ENCODE data around the gene EML4. TPM values are rescaled to one million over a fixed set of nuclear protein-coding genes. Genes with fewer than 3 reads are reported as not detected.

EML4 gene
- total RNA-seq, 1 experiment from 2014 or later, result 74.8 TPM

GRCh38 chr2:42135381-42136312 lies 33.5 kb upstream of the EML4 start:
- H4K20me1 ChIP-seq (ENCODE audit: insufficient read depth, low read depth, low read length), result no peaks in the 10 kb centered on the region
- H3K9ac ChIP-seq (ENCODE audit: low read length), result no peak overlapping the region
- peaks cover 37% of the 10 kb centered on the region for H3K4me1 ChIP-seq (ENCODE audit: low read length)
- no peak overlapping the region for H3K4me3 ChIP-seq (ENCODE audit: low read length)
- H3K27ac ChIP-seq (ENCODE audit: low read length), result no peak overlapping the region
- no peak overlapping the region for H3K4me2 ChIP-seq (ENCODE audit: low read depth, low read length, poor library complexity, severe bottlenecking)
- H2AFZ ChIP-seq (ENCODE audit: low read length), result no peak overlapping the region
- H3K9me3 ChIP-seq (ENCODE audit: low read length), result no peaks in the 10 kb centered on the region
- no peaks in the 10 kb centered on the region for H3K27me3 ChIP-seq (ENCODE audit: low read length)
- no peak for DNase-seq
- H3K79me2 ChIP-seq (ENCODE audit: low read length), result no peaks in the 10 kb centered on the region
- no peaks in the 10 kb centered on the region for H3K36me3 ChIP-seq (ENCODE audit: insufficient read depth, low read length)
- H3K9me2 ChIP-seq (replicated peaks; ENCODE audit: insufficient read depth, low read length), result no peaks in the 10 kb centered on the region

GRCh38 chr2:42136782-42137124 lies 32.4 kb upstream of the EML4 start:
- no peaks in the 10 kb centered on the region for H4K20me1 ChIP-seq (ENCODE audit: insufficient read depth, low read depth, low read length)
- no peaks in the 10 kb centered on the region for H3K27me3 ChIP-seq (ENCODE audit: low read length)
- H3K9me2 ChIP-seq (replicated peaks; ENCODE audit: insufficient read depth, low read length), result no peaks in the 10 kb centered on the region
- H3K4me3 ChIP-seq (ENCODE audit: low read length), result no peak overlapping the region
- no peak overlapping the region for H3K27ac ChIP-seq (ENCODE audit: low read length)
- no peak overlapping the region for H3K9ac ChIP-seq (ENCODE audit: low read length)
- peaks cover 34% of the 10 kb centered on the region for H3K4me1 ChIP-seq (ENCODE audit: low read length)
- no peaks in the 10 kb centered on the region for H3K79me2 ChIP-seq (ENCODE audit: low read length)
- H3K9me3 ChIP-seq (ENCODE audit: low read length), result no peaks in the 10 kb centered on the region
- H3K36me3 ChIP-seq (ENCODE audit: insufficient read depth, low read length), result no peaks in the 10 kb centered on the region
- H2AFZ ChIP-seq (ENCODE audit: low read length), result no peak overlapping the region
- DNase-seq, result no peak
- no peak overlapping the region for H3K4me2 ChIP-seq (ENCODE audit: low read depth, low read length, poor library complexity, severe bottlenecking)

GRCh38 chr2:42137125-42137841 lies 31.9 kb upstream of the EML4 start:
- H3K27me3 ChIP-seq (ENCODE audit: low read length), result no peaks in the 10 kb centered on the region
- H3K9me3 ChIP-seq (ENCODE audit: low read length), result no peaks in the 10 kb centered on the region
- H3K4me1 ChIP-seq (ENCODE audit: low read length), result peaks cover 34% of the 10 kb centered on the region
- H3K79me2 ChIP-seq (ENCODE audit: low read length), result no peaks in the 10 kb centered on the region
- H3K27ac ChIP-seq (ENCODE audit: low read length), result no peak overlapping the region
- H3K4me3 ChIP-seq (ENCODE audit: low read length), result no peak overlapping the region
- no peaks in the 10 kb centered on the region for H3K36me3 ChIP-seq (ENCODE audit: insufficient read depth, low read length)
- no peak overlapping the region for H3K9ac ChIP-seq (ENCODE audit: low read length)
- no peak overlapping the region for H2AFZ ChIP-seq (ENCODE audit: low read length)
- H4K20me1 ChIP-seq (ENCODE audit: insufficient read depth, low read depth, low read length), result no peaks in the 10 kb centered on the region
- DNase-seq, result no peak
- H3K9me2 ChIP-seq (replicated peaks; ENCODE audit: insufficient read depth, low read length), result no peaks in the 10 kb centered on the region
- no peak overlapping the region for H3K4me2 ChIP-seq (ENCODE audit: low read depth, low read length, poor library complexity, severe bottlenecking)

DNA sequence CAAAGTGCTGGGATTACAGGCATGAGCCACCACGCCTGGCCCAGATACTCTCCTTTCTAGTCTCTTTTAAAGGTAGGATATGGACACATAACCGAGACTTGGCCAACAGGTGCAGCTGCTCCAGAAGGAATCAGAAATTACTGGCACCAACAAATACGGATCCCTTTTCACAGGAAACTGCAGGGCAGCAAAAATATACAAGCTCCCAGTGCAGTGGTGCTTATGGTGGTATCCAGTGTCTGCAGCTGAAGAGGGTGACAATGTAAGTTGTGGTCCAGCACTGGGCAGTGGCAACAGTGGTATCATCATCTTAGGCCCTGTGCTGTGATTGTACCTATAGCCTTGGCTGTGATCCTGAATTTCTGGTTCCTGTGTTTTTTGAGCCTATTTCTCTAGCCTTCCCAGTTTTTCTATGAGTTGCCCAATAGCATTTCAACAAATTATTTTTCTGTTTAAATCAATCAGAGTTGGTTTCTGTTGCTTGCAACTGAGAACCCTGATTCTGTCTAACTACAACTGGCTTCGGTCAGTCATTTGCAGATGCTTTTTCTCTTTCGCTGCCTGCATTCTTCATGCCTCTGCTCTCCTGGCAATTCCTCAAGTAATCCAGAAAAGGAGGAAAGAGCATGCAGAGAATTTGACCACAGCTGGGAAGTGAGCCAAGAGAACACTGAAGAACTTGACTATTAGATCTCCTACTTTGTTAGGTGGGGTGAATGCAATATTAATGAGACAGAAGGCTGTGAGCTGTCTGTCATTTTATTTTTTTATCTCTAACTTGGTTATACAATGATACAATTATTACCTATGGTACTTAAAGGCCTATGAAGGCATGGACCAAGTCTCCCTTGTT lies 30.8 kb upstream of the EML4 start:
- Histone ChIP-seq H3K9ac (ENCODE audit: low read length) (no peak overlapping the region), H3K9me2 (replicated peaks; ENCODE audit: insufficient read depth, low read length) (no peaks in the 10 kb centered on the region), H2AFZ (ENCODE audit: low read length) (no peak overlapping the region), H3K27me3 (ENCODE audit: low read length) (no peaks in the 10 kb centered on the region), H3K36me3 (ENCODE audit: insufficient read depth, low read length) (no peaks in the 10 kb centered on the region), H3K9me3 (ENCODE audit: low read length) (no peaks in the 10 kb centered on the region), H4K20me1 (ENCODE audit: insufficient read depth, low read depth, low read length) (no peaks in the 10 kb centered on the region), H3K79me2 (ENCODE audit: low read length) (no peaks in the 10 kb centered on the region), H3K4me1 (ENCODE audit: low read length) (peaks cover 32% of the 10 kb centered on the region), H3K4me3 (ENCODE audit: low read length) (no peak overlapping the region), H3K4me2 (ENCODE audit: low read depth, low read length, poor library complexity, severe bottlenecking) (no peak overlapping the region), H3K27ac (ENCODE audit: low read length) (no peak overlapping the region)
- no peak for DNase-seq

DNA sequence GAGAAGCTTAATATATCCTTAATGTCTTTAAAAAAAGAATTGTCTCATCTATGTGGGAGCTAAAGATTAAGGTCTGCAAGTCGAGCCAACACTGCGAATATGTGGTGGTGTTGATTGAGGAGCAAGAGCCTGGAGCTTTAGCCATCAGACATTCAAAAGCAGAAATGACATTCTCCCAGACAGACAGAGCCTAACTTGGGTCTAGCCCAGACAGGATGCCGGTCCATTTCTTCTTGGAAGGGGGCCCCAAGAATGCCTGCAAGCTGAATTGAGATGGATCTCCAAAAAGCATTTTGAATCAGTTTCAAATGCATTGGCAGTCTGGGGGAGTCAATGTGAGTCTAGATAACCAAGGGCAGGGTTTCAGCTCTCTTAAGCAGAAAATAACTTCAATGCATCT lies 30.1 kb upstream of the EML4 start:
- no peak overlapping the region for H2AFZ ChIP-seq (ENCODE audit: low read length)
- H3K4me2 ChIP-seq (ENCODE audit: low read depth, low read length, poor library complexity, severe bottlenecking), result no peak overlapping the region
- no peaks in the 10 kb centered on the region for H4K20me1 ChIP-seq (ENCODE audit: insufficient read depth, low read depth, low read length)
- peaks cover 29% of the 10 kb centered on the region for H3K4me1 ChIP-seq (ENCODE audit: low read length)
- no peak overlapping the region for H3K9ac ChIP-seq (ENCODE audit: low read length)
- H3K9me3 ChIP-seq (ENCODE audit: low read length), result no peaks in the 10 kb centered on the region
- DNase-seq, result no peak
- no peaks in the 10 kb centered on the region for H3K79me2 ChIP-seq (ENCODE audit: low read length)
- H3K36me3 ChIP-seq (ENCODE audit: insufficient read depth, low read length), result no peaks in the 10 kb centered on the region
- no peak overlapping the region for H3K27ac ChIP-seq (ENCODE audit: low read length)
- H3K9me2 ChIP-seq (replicated peaks; ENCODE audit: insufficient read depth, low read length), result no peaks in the 10 kb centered on the region
- H3K4me3 ChIP-seq (ENCODE audit: low read length), result no peak overlapping the region
- no peaks in the 10 kb centered on the region for H3K27me3 ChIP-seq (ENCODE audit: low read length)

- Histone ChIP-seq H3K4me3 (ENCODE audit: low read length) (no peak overlapping the region), H3K4me2 (ENCODE audit: low read depth, low read length, poor library complexity, severe bottlenecking) (no peak overlapping the region), H3K4me1 (ENCODE audit: low read length) (peaks cover 34% of the 10 kb centered on the region)
These were observed 28.7 kb upstream of the EML4 start for GRCh38 chr2:42140496-42140895.

GRCh38 chr2:42141687-42142546 lies 27.2 kb upstream of the EML4 start:
- H3K4me2 ChIP-seq (ENCODE audit: low read depth, low read length, poor library complexity, severe bottlenecking), result peak overlapping the region; percentile 55
- peak; percentile 62 for DNase-seq
- no peak overlapping the region for H3K27ac ChIP-seq (ENCODE audit: low read length)
- no peaks in the 10 kb centered on the region for H3K79me2 ChIP-seq (ENCODE audit: low read length)
- H3K9me3 ChIP-seq (ENCODE audit: low read length), result no peaks in the 10 kb centered on the region
- H3K36me3 ChIP-seq (ENCODE audit: insufficient read depth, low read length), result no peaks in the 10 kb centered on the region
- H3K27me3 ChIP-seq (ENCODE audit: low read length), result no peaks in the 10 kb centered on the region
- H4K20me1 ChIP-seq (ENCODE audit: insufficient read depth, low read depth, low read length), result no peaks in the 10 kb centered on the region
- no peak overlapping the region for H2AFZ ChIP-seq (ENCODE audit: low read length)
- H3K4me1 ChIP-seq (ENCODE audit: low read length), result peaks cover 27% of the 10 kb centered on the region
- H3K9me2 ChIP-seq (replicated peaks; ENCODE audit: insufficient read depth, low read length), result no peaks in the 10 kb centered on the region
- peak overlapping the region; percentile 15 for H3K4me3 ChIP-seq (ENCODE audit: low read length)
- no peak overlapping the region for H3K9ac ChIP-seq (ENCODE audit: low read length)

More at GRCh38 chr2:42140496-42140895, 28.7 kb upstream of the EML4 start:
- DNase-seq, result no peak
- Histone ChIP-seq H3K36me3 (ENCODE audit: insufficient read depth, low read length) (no peaks in the 10 kb centered on the region), H2AFZ (ENCODE audit: low read length) (no peak overlapping the region), H3K9me2 (replicated peaks; ENCODE audit: insufficient read depth, low read length) (no peaks in the 10 kb centered on the region), H4K20me1 (ENCODE audit: insufficient read depth, low read depth, low read length) (no peaks in the 10 kb centered on the region), H3K79me2 (ENCODE audit: low read length) (no peaks in the 10 kb centered on the region), H3K27me3 (ENCODE audit: low read length) (no peaks in the 10 kb centered on the region), H3K27ac (ENCODE audit: low read length) (no peak overlapping the region), H3K9ac (ENCODE audit: low read length) (no peak overlapping the region), H3K9me3 (ENCODE audit: low read length) (no peaks in the 10 kb centered on the region)

Measured in Karpas-422 (cell line).